Glutamatergic neuron (in vitro differentiated cells): ENCODE results near the gene RUFY4. TPM values are rescaled to one million over a fixed set of nuclear protein-coding genes. Genes with fewer than 3 reads are reported as not detected.

Experiments
- DNase-seq: peaks from one replicate; pipeline ENCODE4 v3.0.0; 2022
- H3K27ac Mint-ChIP-seq: one replicate; pipeline ENCODE4 v1.8.0; 2020; ENCODE audit warnings: mild to moderate bottlenecking, mixed read lengths, inconsistent platforms; ENCODE audit not compliant: unreplicated experiment
- H3K27me3 Mint-ChIP-seq: one replicate; pipeline ENCODE4 v1.8.0; 2020; ENCODE audit warnings: mild to moderate bottlenecking, moderate library complexity, mixed read lengths, inconsistent platforms; ENCODE audit not compliant: unreplicated experiment
- H3K36me3 Mint-ChIP-seq: one replicate; pipeline ENCODE4 v1.8.0; 2020; ENCODE audit warnings: mild to moderate bottlenecking, mixed read lengths, inconsistent platforms; ENCODE audit not compliant: unreplicated experiment
- H3K4me1 Mint-ChIP-seq: one replicate; pipeline ENCODE4 v1.8.0; 2020; ENCODE audit warnings: mild to moderate bottlenecking, low read depth, mixed read lengths, inconsistent platforms; ENCODE audit not compliant: unreplicated experiment
- H3K4me3 Mint-ChIP-seq: one replicate; pipeline ENCODE4 v1.8.0; 2020; ENCODE audit warnings: mild to moderate bottlenecking, mixed read lengths, inconsistent platforms; ENCODE audit not compliant: unreplicated experiment
- H3K9me3 Mint-ChIP-seq: one replicate; pipeline ENCODE4 v1.8.0; 2020; ENCODE audit warnings: mild to moderate bottlenecking, moderate library complexity, mixed read lengths, inconsistent platforms; ENCODE audit not compliant: unreplicated experiment
- total RNA-seq: library from RNA; stranded (reverse); fragmentation: NEBNext Ultra II Directional; extraction: Animal tissue kit (Norgen Biotek cat#: 25700); gene quantifications from one replicate; pipeline ENCODE4 v1.2.1, GENCODE V29; 2021; ENCODE audit not compliant: unreplicated experiment
- TF ChIP-seq, protein P1 (sequence below): fragments of 200-600 bp; sonication (generic); IDR thresholded peaks from one replicate; pipeline ENCODE4 v1.5.0; 2021; ENCODE audit not compliant: partially characterized antibody, unreplicated experiment

The RUFY4 gene
- total RNA-seq, 1 donor from 2014 or later, result not detected

DNA sequence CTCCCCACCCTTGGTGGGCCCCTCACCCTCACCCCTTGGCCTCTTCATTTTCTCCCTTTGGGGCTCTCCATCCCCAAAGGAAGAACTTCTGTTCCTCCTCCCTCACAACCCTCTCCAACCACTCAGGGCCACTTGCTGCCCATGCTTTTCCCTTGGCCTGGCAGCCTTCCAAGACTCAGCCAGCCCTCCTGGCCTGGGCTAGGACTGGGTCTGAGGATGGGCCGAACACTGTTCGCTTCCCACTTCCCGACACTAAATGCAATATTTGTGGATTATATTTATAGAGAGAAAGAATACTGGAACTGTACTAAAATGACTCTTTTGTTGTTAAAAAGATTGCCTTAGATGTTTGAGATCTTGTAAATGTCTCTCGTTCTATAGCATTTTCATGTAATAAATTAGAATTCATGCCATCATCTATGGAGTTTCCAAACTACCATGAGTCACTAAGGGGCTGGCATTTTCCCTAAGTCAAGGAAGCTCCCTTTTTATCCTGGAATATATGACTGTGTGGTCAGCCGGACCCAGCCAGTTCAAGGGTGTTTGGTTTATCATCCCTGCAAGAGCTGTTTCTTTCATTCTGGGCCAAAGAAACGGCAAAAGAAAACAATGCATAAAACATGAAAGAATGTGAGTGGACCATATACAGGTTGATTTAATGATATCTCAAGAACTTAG is 60.5 kb downstream of the RUFY4 start:
- TF ChIP-seq, protein P1, sequence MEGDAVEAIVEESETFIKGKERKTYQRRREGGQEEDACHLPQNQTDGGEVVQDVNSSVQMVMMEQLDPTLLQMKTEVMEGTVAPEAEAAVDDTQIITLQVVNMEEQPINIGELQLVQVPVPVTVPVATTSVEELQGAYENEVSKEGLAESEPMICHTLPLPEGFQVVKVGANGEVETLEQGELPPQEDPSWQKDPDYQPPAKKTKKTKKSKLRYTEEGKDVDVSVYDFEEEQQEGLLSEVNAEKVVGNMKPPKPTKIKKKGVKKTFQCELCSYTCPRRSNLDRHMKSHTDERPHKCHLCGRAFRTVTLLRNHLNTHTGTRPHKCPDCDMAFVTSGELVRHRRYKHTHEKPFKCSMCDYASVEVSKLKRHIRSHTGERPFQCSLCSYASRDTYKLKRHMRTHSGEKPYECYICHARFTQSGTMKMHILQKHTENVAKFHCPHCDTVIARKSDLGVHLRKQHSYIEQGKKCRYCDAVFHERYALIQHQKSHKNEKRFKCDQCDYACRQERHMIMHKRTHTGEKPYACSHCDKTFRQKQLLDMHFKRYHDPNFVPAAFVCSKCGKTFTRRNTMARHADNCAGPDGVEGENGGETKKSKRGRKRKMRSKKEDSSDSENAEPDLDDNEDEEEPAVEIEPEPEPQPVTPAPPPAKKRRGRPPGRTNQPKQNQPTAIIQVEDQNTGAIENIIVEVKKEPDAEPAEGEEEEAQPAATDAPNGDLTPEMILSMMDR, result no peak
- Mint-ChIP-seq H3K36me3 (no peaks in the 10 kb centered on the region), H3K4me3 (no peak overlapping the region), H3K4me1 (no peaks in the 10 kb centered on the region), H3K27me3 (peaks cover 6% of the 10 kb centered on the region), H3K9me3 (no peaks in the 10 kb centered on the region), H3K27ac (no peak overlapping the region)
- no peak for DNase-seq

DNA sequence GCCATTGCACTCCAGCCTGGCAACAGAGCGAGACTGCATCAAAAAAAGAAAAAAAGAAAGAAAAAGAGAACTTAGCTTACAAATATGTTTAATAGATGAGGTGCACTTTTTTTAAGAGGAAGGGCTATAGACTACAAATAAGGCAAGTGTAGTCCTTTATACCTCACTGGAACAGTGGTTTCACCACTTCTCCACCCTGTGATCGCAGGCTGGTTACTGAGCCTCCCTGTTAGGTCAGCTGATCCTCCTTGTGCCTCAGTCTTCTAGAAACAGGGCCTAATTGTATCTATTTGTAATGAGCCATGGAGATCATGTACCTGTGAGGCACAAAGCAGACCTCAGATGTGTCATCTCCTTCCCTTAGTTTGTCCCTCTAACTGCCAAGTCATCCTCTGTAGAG is 61.3 kb downstream of the RUFY4 start:
- H3K27ac Mint-ChIP-seq, result no peak overlapping the region
- no peaks in the 10 kb centered on the region for H3K36me3 Mint-ChIP-seq

DNA sequence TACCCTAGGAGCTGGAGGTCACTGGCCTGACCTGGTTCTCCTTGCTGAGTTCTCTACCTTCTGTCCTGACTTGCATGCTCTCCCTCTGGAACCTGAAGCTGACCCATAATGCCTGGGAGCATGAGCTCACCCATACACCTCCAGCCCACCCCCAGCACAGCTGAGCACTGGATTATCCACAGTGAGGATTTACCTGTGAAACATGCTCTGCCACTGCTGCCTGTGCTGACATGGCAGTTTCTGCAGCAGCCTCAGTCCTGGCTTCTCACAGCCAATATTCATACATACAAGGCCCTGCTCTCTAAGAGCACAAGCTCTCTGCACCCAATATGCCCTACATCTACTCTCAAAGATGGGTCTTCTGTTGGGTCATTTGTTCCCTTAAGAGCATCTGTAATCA is 61.8 kb downstream of the RUFY4 start:
- no peak overlapping the region for H3K4me3 Mint-ChIP-seq
- H3K4me1 Mint-ChIP-seq, result no peaks in the 10 kb centered on the region
- DNase-seq, result no peak
- TF ChIP-seq, protein P1, result no peak
- no peaks in the 10 kb centered on the region for H3K9me3 Mint-ChIP-seq
- H3K27ac Mint-ChIP-seq, result no peak overlapping the region
- H3K36me3 Mint-ChIP-seq, result no peaks in the 10 kb centered on the region
- peaks cover 3% of the 10 kb centered on the region for H3K27me3 Mint-ChIP-seq

More for the DNA sequence above, 61.3 kb downstream of the RUFY4 start:
- TF ChIP-seq, protein P1, result no peak
- DNase-seq, result no peak
- Mint-ChIP-seq H3K4me3 (no peak overlapping the region), H3K4me1 (no peaks in the 10 kb centered on the region), H3K27me3 (peaks cover 6% of the 10 kb centered on the region), H3K9me3 (no peaks in the 10 kb centered on the region)

DNA sequence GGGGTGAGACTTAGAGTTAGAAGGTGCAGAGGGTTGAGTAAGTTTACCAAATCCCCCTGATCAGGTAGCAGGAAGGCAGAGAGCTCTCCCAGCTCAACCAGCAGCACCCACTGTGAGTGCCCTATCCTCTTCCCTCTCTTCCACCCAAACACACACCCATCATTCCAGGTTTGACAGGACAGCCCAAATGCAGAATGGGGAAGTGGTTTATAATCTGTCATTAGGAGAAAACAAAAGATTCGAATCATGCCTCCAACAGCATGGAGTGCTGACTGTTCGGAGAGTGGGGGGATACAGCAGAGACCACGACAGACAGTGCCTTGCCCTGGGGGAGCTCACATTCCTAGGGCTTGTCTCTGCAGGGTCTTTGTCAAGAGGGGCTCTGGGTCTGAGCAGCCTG is 68.5 kb downstream of the RUFY4 start:
- TF ChIP-seq, protein P1, result no peak
- no peak for DNase-seq
- Mint-ChIP-seq H3K4me3 (no peak overlapping the region), H3K27ac (no peak overlapping the region), H3K9me3 (peaks cover 3% of the 10 kb centered on the region), H3K4me1 (no peaks in the 10 kb centered on the region), H3K27me3 (peaks cover under 1% of the 10 kb centered on the region), H3K36me3 (no peaks in the 10 kb centered on the region)

DNA sequence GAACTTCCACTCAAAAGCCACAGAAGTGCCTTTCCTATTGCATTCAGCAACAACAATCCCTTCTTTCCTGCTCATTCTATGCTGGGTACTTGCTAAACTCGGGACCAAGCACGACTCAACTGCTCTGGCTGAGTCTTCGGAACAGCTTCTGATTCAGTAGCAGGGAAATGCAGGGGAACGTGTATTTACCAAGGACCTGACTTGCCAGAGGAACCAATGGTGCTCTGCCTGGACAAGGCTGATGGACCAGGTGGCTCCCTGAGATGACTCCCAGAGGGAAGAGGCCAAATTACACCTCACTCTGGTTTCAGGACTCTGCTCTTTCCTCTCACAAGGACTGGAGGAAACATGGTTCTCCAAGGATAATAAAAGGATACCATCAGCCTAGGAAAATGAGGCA is 69.0 kb downstream of the RUFY4 start:
- Mint-ChIP-seq H3K9me3 (peaks cover 3% of the 10 kb centered on the region), H3K27ac (no peak overlapping the region), H3K27me3 (peaks cover 3% of the 10 kb centered on the region), H3K4me3 (no peak overlapping the region), H3K4me1 (no peaks in the 10 kb centered on the region), H3K36me3 (no peaks in the 10 kb centered on the region)
- TF ChIP-seq, protein P1, result no peak
- DNase-seq, result no peak
